HG02610 (cell line): ENCODE results near the gene ANKRD55.
A peak's percentile ranks its signal among the peaks of the same experiment; 100 is the strongest.
"Not testable (repeated sequence)": the region's sequence is repeated elsewhere in the genome, so short reads cannot be mapped to it uniquely, and the experiment has no call there.

ENCODE experiments used
- ATAC-seq: cut with Tn5 transposase; IDR thresholded peaks from one replicate; pipeline ENCODE4 v1.9.1; 2021; ENCODE audit warnings: mild to moderate bottlenecking, moderate library complexity; ENCODE audit not compliant: unreplicated experiment

The ANKRD55 gene

GRCh38 chr5:56211298-56211865 lies 21.7 kb downstream of the ANKRD55 start:
- ATAC-seq = no peak

- ATAC-seq = no peak
Observed at GRCh38 chr5:56208681-56209080, 24.4 kb downstream of the ANKRD55 start.

GRCh38 chr5:56207537-56207936 lies 25.6 kb downstream of the ANKRD55 start:
- no peak for ATAC-seq

- no peak for ATAC-seq
Observed at GRCh38 chr5:56206126-56206910, 26.8 kb downstream of the ANKRD55 start.

GRCh38 chr5:56203936-56204335 lies 29.2 kb downstream of the ANKRD55 start:
- ATAC-seq = not testable (repeated sequence)

- ATAC-seq = no peak
Observed at GRCh38 chr5:56202483-56202882, 30.6 kb downstream of the ANKRD55 start.

- ATAC-seq = not testable (repeated sequence)
Observed at GRCh38 chr5:56201762-56202261, 31.3 kb downstream of the ANKRD55 start.

- peak; percentile 99 for ATAC-seq
Observed at GRCh38 chr5:56200971-56201666, 32.0 kb downstream of the ANKRD55 start.

GRCh38 chr5:56195016-56195415 lies 38.1 kb downstream of the ANKRD55 start:
- ATAC-seq = no peak

GRCh38 chr5:56192246-56192645 lies 40.9 kb downstream of the ANKRD55 start:
- no peak for ATAC-seq

- ATAC-seq = no peak
Observed at GRCh38 chr5:56191656-56192055, 41.5 kb downstream of the ANKRD55 start.

- ATAC-seq = no peak
Observed at GRCh38 chr5:56190497-56190896, 42.6 kb downstream of the ANKRD55 start.

- no peak for ATAC-seq
Observed at GRCh38 chr5:56185768-56186311, 47.3 kb downstream of the ANKRD55 start.

- ATAC-seq = peak; percentile 54
Observed at GRCh38 chr5:56183506-56183905, 49.6 kb downstream of the ANKRD55 start.

- no peak for ATAC-seq
Observed at GRCh38 chr5:56179442-56179841, 53.7 kb downstream of the ANKRD55 start.

- no peak for ATAC-seq
Observed at GRCh38 chr5:56178823-56179222, 54.3 kb downstream of the ANKRD55 start.

- ATAC-seq = no peak
Observed at GRCh38 chr5:56176871-56177533, 56.1 kb downstream of the ANKRD55 start.

GRCh38 chr5:56176155-56176798 lies 56.9 kb downstream of the ANKRD55 start:
- ATAC-seq = no peak

GRCh38 chr5:56175488-56175887 lies 57.6 kb downstream of the ANKRD55 start:
- ATAC-seq = no peak

- no peak for ATAC-seq
Observed at GRCh38 chr5:56175021-56175420, 58.1 kb downstream of the ANKRD55 start.
